Mononuclear cell (primary cell): ENCODE data around the gene COL12A1. TPM values are rescaled to one million over a fixed set of nuclear protein-coding genes. Genes with fewer than 3 reads are reported as not detected.

Experiments
- H3K27me3 ChIP-seq: 2 replicates; pipeline ENCODE4 v1.6.0; 2011; ENCODE audit warnings: low read length, control low read depth; ENCODE audit not compliant: insufficient read depth
- H3K4me1 ChIP-seq: 2 replicates; pipeline ENCODE4 v1.5.1; 2011; ENCODE audit warnings: mild to moderate bottlenecking, low read length, control low read depth; ENCODE audit not compliant: insufficient read depth
- H3K4me3 ChIP-seq: 2 replicates; pipeline ENCODE4 v1.5.1; 2011; ENCODE audit warnings: mild to moderate bottlenecking, low read length, moderate library complexity
- H3K9me3 ChIP-seq: 2 replicates; pipeline ENCODE4 v1.5.1; 2011; ENCODE audit warnings: low read depth, mild to moderate bottlenecking, control low read depth, low read length
- total RNA-seq: library from RNA; depleted of rRNA; stranded (reverse); fragments of >200 nt; gene quantifications from one replicate; pipeline ENCODE4 v1.2.3, GENCODE V29; 2012

COL12A1 gene
- total RNA-seq, 1 donor: 0.21 TPM

DNA sequence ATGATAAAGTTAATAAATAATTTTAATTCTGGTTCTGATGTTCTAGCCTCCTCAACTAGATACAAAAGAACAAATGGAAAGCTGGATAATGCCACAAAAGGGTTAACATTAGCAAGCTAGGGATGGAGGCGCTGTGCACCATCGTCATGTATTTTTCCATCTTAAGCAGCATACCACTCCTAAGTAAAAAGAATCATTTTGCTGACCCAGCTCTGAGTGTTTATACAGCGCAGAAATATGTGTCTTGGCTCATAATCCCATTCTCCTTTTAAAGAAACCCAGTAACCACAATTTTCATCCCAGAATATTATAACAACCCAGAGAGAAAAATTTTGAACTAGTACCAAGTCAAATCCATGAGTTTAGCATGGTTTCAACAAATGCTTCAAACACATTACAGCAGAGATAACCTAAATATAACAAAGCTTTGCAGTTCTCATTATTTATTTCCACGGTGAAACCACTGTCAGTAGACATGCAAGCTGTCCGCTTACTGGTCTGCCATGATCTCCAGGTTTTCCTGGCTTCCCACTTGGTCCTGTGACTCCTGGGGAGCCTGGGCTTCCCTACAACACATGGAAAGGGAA, 111.1 kb downstream of the COL12A1 start:
- no peak overlapping the region for H3K4me3 ChIP-seq
- no peaks in the 10 kb centered on the region for H3K27me3 ChIP-seq
- no peaks in the 10 kb centered on the region for H3K4me1 ChIP-seq
- H3K9me3 ChIP-seq: no peaks in the 10 kb centered on the region

- Histone ChIP-seq H3K27me3 (no peaks in the 10 kb centered on the region), H3K9me3 (no peaks in the 10 kb centered on the region), H3K4me3 (no peak overlapping the region), H3K4me1 (no peaks in the 10 kb centered on the region)
Observed at GRCh38 chr6:75091467-75092190, 114.2 kb downstream of the COL12A1 start.

DNA sequence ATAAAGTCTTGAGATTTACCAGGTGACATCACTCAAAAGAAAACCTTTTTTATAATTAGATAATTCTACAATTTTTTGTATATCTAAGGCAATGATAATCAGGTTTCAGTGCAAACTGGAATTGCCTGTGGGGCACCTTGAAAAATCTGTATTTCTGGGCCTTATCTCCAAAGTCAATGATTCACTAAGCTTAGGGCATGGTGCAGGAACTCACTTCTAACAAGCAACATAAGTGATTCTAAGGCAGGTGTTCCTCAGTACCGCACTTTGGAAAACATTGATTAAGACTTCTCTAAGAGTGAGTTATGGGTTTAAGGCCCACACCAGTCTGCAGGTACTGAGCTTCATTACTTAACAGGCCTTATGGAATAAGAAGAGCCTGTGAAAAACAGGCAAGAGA, 115.3 kb downstream of the COL12A1 start:
- Histone ChIP-seq H3K27me3 (peaks cover 7% of the 10 kb centered on the region), H3K4me1 (no peaks in the 10 kb centered on the region), H3K4me3 (no peak overlapping the region), H3K9me3 (no peaks in the 10 kb centered on the region)

DNA sequence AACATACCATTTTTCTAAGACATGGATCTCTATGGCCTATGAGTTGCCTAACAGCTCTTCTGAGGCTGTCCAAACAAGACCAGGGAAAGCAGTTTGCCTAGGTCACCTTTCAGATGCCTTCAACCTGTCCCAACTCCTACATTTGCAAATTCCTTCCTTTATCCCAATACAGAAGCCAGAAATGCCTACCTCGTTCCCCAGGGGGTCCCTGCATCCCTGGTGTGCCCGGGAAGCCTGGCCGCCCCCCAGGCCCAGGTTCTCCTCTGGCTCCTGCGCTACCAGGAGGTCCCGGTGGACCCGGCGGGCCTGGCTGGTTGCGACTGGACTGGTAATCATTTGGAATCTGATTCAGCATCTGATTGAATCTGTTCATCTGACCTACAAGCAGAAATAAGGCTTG, 115.9 kb downstream of the COL12A1 start:
- H3K27me3 ChIP-seq: peaks cover 14% of the 10 kb centered on the region
- H3K4me3 ChIP-seq: no peak overlapping the region
- H3K9me3 ChIP-seq: no peaks in the 10 kb centered on the region
- H3K4me1 ChIP-seq: no peaks in the 10 kb centered on the region

DNA sequence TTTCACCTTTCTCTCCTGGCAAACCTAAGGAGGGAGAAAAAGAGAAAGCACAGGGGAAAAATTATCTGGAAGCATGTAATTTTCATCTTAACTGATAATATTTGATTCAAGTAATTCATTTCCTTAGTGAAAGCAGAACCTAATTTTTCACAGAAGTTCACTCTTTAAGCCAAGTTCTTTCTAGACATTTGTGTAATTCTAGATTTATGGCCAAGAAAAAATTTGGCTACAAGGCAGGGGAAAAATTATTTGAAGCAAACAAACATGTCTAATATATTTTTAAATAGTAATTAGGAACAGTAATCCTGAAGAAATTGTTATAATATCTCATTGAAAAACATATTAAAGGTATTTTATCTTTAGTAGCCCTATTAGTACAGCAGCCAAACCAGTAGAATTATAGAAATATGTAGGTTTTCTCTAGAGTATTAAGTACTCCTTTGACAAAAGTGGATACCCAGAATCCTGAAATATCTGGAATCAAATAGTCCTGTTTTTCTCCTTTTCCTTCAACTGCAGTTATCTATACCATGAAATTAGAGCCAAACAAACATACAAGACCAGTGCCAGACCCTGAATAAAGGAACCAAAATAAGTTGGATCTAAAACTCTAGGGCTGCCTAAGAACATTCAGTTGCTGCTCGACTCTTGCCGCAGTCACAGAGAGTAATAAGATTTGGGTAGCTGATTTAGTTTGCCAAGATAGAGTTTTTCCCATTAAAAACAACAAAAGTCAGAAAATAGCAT, 116.5 kb downstream of the COL12A1 start:
- Histone ChIP-seq H3K9me3 (no peaks in the 10 kb centered on the region), H3K4me1 (no peaks in the 10 kb centered on the region), H3K4me3 (no peak overlapping the region), H3K27me3 (peaks cover 20% of the 10 kb centered on the region)

DNA sequence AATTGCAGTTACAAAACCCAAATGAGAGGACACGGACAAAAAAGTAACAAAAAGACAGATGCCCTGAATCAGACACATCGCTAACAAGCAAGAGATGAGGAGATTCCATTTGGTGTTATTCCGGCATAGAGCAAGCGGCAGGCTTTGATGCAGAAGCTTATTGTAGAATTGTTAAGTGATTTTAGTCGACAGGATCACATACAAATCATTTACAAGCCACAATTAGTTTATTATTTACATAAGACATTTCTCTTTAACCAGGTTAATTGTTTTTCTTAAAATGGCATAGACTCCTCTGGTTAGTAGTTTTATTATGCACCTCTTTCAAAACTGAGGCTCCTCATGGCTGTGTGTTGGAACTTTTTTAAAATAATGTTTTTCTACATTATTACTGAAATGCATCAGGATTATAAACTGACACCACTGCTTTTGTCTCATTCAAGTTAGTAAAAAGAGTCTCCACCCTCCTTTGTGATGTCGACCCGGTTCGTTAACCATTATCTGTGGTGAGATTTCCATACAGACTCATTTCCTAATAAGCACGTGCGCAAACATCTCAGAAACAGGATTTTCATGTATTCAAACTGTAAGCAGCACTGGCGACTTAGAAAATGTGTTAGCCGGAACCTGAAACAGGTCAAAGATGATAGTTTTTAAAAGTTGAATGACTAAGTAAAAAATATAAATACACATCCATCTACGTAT, 119.8 kb downstream of the COL12A1 start:
- Histone ChIP-seq H3K9me3 (no peaks in the 10 kb centered on the region), H3K4me3 (no peak overlapping the region), H3K4me1 (no peaks in the 10 kb centered on the region), H3K27me3 (peaks cover 28% of the 10 kb centered on the region)

DNA sequence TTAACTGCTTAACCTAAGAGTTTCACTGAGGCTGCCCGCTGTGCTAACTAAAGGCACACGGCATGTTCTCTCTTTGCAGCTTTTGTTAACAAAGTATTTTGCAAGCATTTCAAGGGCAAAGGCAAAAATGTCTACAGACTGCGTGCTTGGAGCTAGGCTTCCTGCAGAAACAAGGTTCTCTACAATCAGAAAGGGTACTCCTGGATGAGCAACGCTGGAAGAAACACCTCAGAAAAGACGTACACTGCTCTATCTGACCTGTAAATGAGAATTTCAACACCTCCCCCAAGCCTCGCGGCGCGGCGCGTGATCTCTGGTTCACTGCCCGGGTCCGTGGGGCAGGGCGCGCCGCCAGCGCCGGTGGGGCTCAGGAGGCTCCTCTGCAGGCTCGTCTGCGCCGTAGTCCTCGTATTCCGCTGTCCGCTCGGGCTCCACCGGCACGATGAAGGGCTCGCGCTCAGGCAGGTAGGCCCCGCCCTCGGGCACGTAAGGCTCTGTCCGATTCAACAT, 120.9 kb downstream of the COL12A1 start:
- no peak overlapping the region for H3K4me3 ChIP-seq
- peaks cover 28% of the 10 kb centered on the region for H3K27me3 ChIP-seq
- no peaks in the 10 kb centered on the region for H3K9me3 ChIP-seq
- H3K4me1 ChIP-seq: no peaks in the 10 kb centered on the region

DNA sequence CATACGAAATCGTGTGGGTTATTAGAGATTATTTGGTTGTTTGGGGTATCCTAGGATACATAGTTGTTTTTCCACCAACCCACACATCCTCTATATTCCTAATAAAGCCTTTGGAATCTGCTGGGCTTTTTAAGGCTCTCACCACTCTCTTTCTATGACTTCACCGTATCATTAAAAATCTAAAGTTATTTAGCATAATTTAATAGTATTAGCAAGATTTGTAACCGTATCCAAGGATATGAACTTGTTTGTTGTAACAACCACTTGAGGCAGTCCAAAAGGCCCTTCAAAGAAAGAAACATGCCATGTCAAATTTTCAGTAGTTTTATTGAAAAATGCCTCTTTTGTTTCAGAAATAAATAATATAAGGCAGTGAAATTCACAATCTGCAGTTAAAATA, 121.8 kb downstream of the COL12A1 start:
- H3K9me3 ChIP-seq: no peaks in the 10 kb centered on the region
- no peak overlapping the region for H3K4me3 ChIP-seq
- H3K4me1 ChIP-seq: no peaks in the 10 kb centered on the region
- H3K27me3 ChIP-seq: peaks cover 28% of the 10 kb centered on the region

DNA sequence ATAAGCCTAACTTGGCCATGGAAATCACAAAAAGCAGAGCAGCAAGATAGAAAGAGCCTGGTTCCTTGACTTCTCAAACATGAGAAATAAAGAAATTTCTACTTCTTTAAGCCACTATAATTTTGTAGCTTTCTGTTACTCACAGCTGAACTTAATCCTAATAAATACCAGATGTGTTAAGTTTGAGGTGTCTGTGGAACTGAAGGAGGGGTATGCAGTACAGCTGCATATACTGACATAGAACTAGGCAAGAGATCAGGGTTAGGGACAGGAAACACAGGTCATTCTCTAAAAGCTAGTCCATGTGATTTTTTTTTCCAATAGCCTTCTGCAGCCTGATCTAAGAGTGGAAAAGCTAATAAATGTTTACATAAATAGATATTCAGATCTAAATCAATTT, 123.9 kb downstream of the COL12A1 start:
- peaks cover 28% of the 10 kb centered on the region for H3K27me3 ChIP-seq
- H3K4me1 ChIP-seq: no peaks in the 10 kb centered on the region
- H3K4me3 ChIP-seq: no peak overlapping the region
- H3K9me3 ChIP-seq: no peaks in the 10 kb centered on the region

DNA sequence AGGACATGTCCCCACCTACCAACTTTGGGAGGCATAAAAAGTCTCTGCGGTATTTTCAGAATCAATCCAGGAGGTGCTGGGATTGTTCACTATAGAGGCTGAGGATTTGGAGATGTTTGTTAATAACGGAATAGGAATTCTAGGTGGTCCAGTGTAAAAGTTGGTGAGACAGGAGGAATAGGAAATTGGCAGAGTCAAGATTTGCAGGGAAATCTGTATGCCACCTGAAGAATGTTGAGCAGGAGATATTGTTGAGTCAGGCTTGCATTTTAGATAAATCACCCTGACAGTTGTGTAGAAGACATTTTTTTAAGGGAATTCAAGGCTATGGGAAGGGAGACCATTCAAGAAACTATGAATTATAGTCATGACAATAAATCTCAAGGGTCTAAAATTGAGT, 124.8 kb downstream of the COL12A1 start:
- no peaks in the 10 kb centered on the region for H3K9me3 ChIP-seq
- no peak overlapping the region for H3K4me3 ChIP-seq
- no peaks in the 10 kb centered on the region for H3K4me1 ChIP-seq
- peaks cover 26% of the 10 kb centered on the region for H3K27me3 ChIP-seq

- Histone ChIP-seq H3K4me3 (no peak overlapping the region), H3K4me1 (no peaks in the 10 kb centered on the region), H3K9me3 (no peaks in the 10 kb centered on the region), H3K27me3 (peaks cover 11% of the 10 kb centered on the region)
Observed at GRCh38 chr6:75079589-75079988, 126.3 kb downstream of the COL12A1 start.

- H3K4me3 ChIP-seq: no peak overlapping the region
- no peaks in the 10 kb centered on the region for H3K27me3 ChIP-seq
- no peaks in the 10 kb centered on the region for H3K9me3 ChIP-seq
- no peaks in the 10 kb centered on the region for H3K4me1 ChIP-seq
Observed at GRCh38 chr6:75077701-75078100, 128.2 kb downstream of the COL12A1 start.

DNA sequence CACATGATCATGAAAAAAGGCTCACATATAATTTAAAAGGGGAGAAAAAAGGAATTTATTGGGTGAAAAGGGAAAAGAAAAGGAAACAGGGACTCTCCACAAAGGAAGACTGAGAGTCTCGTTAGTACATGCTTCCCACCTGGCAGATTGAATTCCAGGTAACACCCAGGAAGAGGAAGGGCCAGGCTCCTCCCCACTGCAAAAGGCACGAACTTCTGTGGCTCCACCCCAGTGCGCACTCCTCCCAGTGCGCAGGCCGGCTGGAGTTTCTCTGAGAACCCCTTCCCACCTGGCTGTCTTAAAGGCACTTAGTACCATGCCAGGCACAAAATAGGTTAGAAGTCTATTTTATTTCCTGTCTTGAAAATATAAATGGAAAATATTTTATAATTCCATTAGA, 129.8 kb downstream of the COL12A1 start:
- H3K9me3 ChIP-seq: no peaks in the 10 kb centered on the region
- no peak overlapping the region for H3K4me3 ChIP-seq
- H3K4me1 ChIP-seq: no peaks in the 10 kb centered on the region
- H3K27me3 ChIP-seq: no peaks in the 10 kb centered on the region

DNA sequence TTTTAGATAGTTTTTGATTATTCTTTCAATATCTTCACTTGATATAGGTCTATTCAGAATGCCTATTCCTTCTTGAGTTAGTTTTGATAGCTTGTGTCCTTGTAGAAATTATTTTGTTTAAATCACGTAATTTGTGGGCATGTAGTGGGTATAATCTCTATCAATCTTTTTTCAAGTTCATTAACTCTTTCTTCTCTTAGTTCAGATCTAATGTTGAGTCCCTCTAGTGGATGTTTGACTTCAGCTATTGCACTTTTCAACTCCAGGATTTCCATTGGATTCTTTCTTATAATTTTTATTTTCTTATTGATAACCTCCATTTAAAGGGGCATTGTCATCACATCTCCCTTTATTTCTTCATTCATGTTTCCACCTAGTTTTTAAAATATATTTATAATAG, 135.6 kb downstream of the COL12A1 start:
- no peaks in the 10 kb centered on the region for H3K9me3 ChIP-seq
- no peaks in the 10 kb centered on the region for H3K27me3 ChIP-seq
- no peak overlapping the region for H3K4me3 ChIP-seq
- H3K4me1 ChIP-seq: no peaks in the 10 kb centered on the region

- H3K9me3 ChIP-seq: no peaks in the 10 kb centered on the region
- H3K4me3 ChIP-seq: no peak overlapping the region
- no peaks in the 10 kb centered on the region for H3K27me3 ChIP-seq
- no peaks in the 10 kb centered on the region for H3K4me1 ChIP-seq
Observed at GRCh38 chr6:75065523-75065922, 140.3 kb downstream of the COL12A1 start.
